ENCODE measurements around the gene DIRAS1.
A peak's percentile ranks its signal among the peaks of the same experiment; 100 is the strongest.
"Not testable (repeated sequence)": the region's sequence is repeated elsewhere in the genome, so short reads cannot be mapped to it uniquely, and the experiment has no call there.

Gene DIRAS1

GRCh38 chr19:2726904-2727639 lies 5.9 kb upstream of the DIRAS1 start:
- DNase-seq: no peak

- DNase-seq: no peak
Observed at GRCh38 chr19:2726160-2726855, 5.1 kb upstream of the DIRAS1 start.

DNA sequence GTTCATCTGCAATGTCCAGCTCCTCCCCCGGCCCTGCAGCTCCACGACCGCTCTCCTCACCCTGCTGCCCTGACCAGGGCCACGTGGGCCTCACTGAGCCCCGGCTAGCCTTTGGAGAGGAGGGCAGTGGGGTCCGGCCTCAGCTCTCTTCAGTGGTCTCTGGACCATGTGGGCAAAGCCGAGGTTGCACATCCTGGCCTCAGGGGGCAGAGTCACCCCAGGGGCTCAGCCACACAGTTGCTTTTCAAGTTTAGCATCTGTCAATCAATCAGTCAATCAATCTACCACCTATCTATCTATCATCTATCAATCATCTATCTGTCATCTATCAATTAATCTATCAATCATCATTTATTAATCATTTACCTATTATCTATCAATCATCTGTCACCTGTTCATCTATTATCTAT lies 3.0 kb upstream of the DIRAS1 start:
- DNase-seq: no peak

GRCh38 chr19:2723747-2724146 lies 2.6 kb upstream of the DIRAS1 start:
- DNase-seq: no peak

- DNase-seq: no peak
Observed at GRCh38 chr19:2723345-2723715, 2.2 kb upstream of the DIRAS1 start.

DNA sequence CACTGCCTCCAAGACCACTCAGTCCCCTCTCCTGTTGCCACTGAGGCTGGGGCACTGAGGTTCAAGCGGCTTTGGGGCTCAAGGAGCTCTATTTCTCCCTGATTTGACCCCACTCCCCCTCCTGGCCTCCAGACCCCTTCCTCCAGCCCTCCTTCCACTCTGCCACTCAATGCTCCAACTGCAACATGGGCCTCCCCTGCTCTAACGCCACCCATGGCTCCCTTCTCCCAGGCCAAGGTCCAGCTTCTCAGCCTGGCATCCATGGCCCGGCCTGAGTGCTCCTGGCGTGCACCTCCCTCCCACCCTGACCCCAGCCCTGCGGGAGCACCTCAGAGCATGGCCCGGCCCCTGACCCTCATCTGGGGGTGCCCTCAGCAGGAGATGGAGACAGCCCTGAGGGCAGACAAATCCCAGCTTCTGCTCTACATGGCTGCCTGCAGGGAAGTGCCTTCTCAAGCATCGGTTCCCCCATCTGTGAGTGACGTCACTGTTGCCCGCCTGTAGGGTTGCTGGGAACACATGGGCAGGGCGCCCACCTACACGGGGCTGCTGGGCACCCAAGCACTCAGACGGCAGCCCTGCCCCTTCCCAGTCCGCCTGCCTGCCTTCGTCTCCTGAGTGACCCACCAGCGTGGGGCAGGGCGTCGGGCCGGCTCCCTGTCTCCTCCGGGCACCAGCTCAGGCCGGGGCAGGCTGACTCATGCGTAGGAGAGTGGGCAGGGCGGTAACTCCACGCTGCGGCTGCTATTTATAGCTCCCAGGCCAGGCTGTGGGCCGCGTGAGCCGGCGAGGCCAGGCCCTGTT lies 1.6 kb upstream of the DIRAS1 start:
- DNase-seq: peak; percentile 40

DNA sequence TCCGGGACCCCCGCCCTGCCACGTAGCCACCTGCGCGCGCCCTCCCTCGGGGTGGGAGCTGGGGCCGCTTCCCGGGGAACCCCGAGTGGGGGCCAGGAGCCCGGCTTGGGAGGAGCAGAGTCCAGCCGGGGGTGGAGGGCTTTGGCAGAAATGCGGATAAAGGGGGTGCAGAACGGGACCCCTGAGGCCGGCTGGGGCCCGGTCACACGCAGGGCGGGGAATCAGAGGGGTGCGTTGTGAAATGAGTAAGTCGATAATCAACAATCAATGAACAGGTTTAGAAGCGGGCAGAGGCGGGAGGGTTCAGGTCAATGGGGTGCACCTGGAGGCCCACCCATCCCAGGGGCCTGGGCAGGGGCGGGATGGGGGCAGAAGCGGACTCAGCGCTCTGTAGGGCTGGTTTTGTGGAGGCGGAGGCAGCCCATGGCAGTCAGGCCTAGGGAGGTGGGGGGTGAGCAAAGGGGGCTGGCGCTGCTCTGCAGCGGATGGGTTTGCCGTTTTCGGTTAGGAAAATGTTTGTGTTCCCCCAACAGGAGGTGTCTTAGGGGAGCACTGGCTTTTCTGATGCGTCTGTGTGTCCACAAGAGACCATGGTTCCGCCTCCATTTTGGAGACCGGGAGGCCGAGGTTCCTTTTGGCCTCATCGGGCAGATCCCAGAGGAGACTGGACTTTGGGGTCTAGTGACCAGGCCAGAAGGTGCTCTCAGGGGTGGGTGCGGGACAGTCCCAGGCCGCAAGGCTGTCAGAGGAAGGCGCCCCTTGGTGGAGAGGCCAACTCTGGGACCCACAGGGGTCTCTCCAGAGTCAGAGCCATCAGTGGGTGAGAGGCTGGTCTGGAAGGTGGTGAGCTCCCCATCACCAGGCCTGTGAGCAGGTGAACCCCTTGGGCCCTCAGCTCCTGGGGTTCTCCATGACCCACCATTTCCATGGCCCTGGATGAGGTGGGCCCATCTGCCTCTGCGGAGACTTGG lies 683 bp upstream of the DIRAS1 start:
- no peak for DNase-seq

DNA sequence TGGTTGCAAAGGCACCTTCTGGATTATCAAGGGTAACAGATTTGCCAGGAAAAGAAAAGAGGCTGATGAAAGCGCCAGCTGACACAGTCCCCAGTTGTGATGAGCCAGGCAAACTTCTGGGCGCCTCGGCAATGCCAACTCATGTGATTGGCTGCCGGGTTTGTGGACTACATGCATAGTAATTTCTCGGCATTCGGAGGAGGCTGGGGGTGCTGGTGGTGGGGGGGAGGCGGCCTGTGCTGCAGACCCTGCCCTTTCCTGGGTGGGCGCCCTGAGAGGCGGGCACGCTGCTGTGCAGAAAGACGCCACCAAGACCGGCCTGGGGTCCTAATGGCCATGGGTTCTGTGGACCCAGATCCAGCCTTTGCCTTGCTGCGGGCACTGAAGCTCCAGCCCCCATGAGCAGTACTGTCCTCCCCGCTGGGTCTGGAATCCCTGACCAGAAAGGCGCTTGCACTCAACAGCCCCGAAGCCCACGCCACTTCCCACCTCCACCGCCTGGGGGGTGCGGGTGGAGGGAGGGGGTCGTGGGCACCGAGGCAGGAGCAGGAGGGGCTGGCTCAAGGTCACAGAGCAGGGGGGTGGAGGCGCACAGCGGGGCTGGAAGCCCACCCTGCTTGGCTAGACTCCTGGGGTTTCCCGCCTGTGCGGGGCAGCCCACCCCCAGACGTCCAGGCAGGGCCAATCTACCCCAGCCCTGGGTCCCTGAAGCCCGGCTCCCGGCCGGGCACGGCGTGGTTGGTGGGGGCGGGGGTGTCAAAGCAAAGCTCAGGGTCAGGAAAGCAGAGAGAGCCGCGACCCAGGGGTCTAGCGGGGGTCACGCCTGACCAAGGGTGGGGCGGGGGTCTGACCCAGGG lies 1.0 kb downstream of the DIRAS1 start:
- DNase-seq: peak; percentile 46

GRCh38 chr19:2719232-2719735 lies 1.9 kb downstream of the DIRAS1 start:
- DNase-seq: no peak

GRCh38 chr19:2717638-2718541 lies 3.3 kb downstream of the DIRAS1 start:
- DNase-seq: no peak

GRCh38 chr19:2716722-2717637 lies 4.2 kb downstream of the DIRAS1 start:
- no peak for DNase-seq

DNA sequence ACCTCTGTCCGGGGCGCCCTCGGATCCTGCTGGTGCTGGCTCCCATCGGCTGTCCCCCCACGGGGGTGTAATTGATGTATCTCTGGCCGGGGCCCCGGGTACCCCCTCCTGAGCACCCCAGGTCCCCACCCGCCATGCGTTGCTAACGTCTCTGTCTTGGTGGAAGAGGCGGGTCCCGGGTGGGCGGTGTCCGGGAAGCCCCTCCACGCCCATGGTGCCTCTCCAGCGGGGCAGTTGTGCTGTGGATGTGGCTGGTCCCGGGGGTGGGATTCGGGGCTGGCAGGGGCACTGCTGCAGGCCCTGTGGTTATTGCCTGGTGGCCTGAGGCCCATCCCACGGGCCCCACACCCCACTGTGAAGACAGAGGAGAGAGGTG lies 4.9 kb downstream of the DIRAS1 start:
- DNase-seq: no peak

- no peak for DNase-seq
Observed at GRCh38 chr19:2715470-2716274, 5.5 kb downstream of the DIRAS1 start.

- DNase-seq: no peak
Observed at GRCh38 chr19:2714531-2715269, 6.5 kb downstream of the DIRAS1 start.

DNA sequence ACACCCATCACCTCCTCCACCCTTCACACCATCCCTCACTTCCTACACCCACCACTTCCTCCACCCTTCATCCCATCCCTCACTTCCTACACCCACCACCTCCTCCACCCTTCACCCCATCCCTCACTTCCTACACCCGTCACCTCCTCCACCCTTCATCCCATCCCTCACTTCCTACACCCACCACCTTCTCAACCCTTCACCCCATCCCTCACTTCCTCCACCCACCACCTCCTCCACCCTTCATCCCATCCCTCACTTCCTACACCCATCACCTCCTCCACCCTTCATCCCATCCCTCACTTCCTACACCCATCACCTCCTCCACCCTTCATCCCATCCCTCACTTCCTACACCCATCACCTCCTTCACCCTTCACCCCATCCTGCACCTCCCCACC lies 7.1 kb downstream of the DIRAS1 start:
- not testable (repeated sequence) for DNase-seq

- not testable (repeated sequence) for DNase-seq
Observed at GRCh38 chr19:2713170-2713569, 8.0 kb downstream of the DIRAS1 start.

- DNase-seq: no peak
Observed at GRCh38 chr19:2711875-2712205, 9.3 kb downstream of the DIRAS1 start.

Measured in fibroblast of skin of scalp (primary cell).